Vagina (tissue), 2 donors: ENCODE measurements around the gene ARID2. TPM values are rescaled to one million over a fixed set of nuclear protein-coding genes. Genes with fewer than 3 reads are reported as not detected.

Source experiments
- DNase-seq, 2 donors: peaks; one replicate each; pipeline ENCODE4 v3.0.0-alpha.2; 2017; ENCODE audit errors: extremely low spot score in 2 of 2
- H3K27ac ChIP-seq: fragments of 200-600 bp; sonication (generic); one replicate; pipeline ENCODE4 v1.5.1; 2019
- H3K27me3 ChIP-seq: fragments of 200-600 bp; sonication (generic); one replicate; pipeline ENCODE4 v1.5.1; 2019
- H3K36me3 ChIP-seq, 2 donors: fragments of 200-600 bp; sonication (generic); one replicate each; pipeline ENCODE4 v1.5.1; 2017 to 2019
- H3K4me1 ChIP-seq: fragments of 200-600 bp; sonication (generic); one replicate; pipeline ENCODE4 v1.5.1; 2019
- H3K4me3 ChIP-seq, 2 donors: fragments of 200-600 bp; sonication (generic); 1 replicate in 1 of 2; 2 replicates in 1 of 2; pipeline ENCODE4 v1.5.1; 2016 to 2019
- H3K9me3 ChIP-seq: fragments of 200-600 bp; sonication (generic); one replicate; pipeline ENCODE4 v1.5.1; 2019
- POLR2A ChIP-seq, 2 donors: fragments of 450-650 bp; IDR thresholded peaks; one replicate each; pipeline ENCODE4 v1.6.1; 2017; ENCODE audit warnings: antibody characterized with exemption in 2 of 2, mild to moderate bottlenecking in 2 of 2, moderate library complexity in 2 of 2
- POLR2AphosphoS5 ChIP-seq, 2 donors: sonication (generic); formaldehyde crosslinking; IDR thresholded peaks; one replicate each; pipeline ENCODE4 v1.9.0; 2017; ENCODE audit warnings: antibody characterized with exemption in 2 of 2, mild to moderate bottlenecking in 2 of 2, low read depth in 1 of 2; ENCODE audit not compliant: insufficient read depth in 1 of 2
- intact Hi-C: fragments of 100-400 bp; cut with DNase I; formaldehyde crosslinking; loops from one replicate; pipeline ENCODE4 v1.15.1; 2023
- total RNA-seq: library from RNA; depleted of rRNA; stranded (reverse); fragments of >200 nt; gene quantifications from one replicate; pipeline ENCODE4 v1.2.3, GENCODE V29; 2016
- TF ChIP-seq, protein P1 (sequence below), 3 experiments: fragments of 450-650 bp in 2 of 3; fragments of 200-600 bp in 1 of 3; sonication (generic) in 1 of 3; IDR thresholded peaks; one replicate each; pipeline ENCODE4 v1.5.1; 2017 to 2019; ENCODE audit warnings: antibody characterized with exemption in 3 of 3, mild to moderate bottlenecking in 2 of 3, moderate library complexity in 2 of 3

ARID2 gene
- total RNA-seq, 1 donor from 2014 or later, result 39.0 TPM

DNA sequence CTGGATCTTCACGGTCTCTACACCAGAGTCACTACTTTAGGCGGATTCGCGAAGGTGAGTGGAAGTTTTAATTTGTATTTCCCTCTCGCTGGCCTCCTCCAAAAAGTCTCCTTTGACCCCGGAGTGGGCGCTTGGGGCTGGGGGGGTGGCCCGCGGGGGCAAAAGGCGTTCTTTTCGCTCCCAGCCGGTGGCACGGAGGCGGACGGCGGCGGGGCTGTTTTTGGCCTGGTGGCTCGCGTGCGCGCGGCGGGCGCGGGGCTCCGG is 510 bp downstream of the ARID2 start:
- no peak for TF ChIP-seq POLR2A (IDR thresholded peaks at IDR 0.05)
- no peaks in the 10 kb centered on the region for H3K9me3 ChIP-seq
- no peaks in the 10 kb centered on the region for H3K27me3 ChIP-seq
- DNase-seq, result no peak
- H3K27ac ChIP-seq, result peak overlapping the region; percentile 100
- intact Hi-C loops, result no loop called here
- H3K36me3 ChIP-seq, result no peaks in the 10 kb centered on the region
- H3K4me3 ChIP-seq, result peak overlapping the region; percentile 67 to 86
- H3K4me1 ChIP-seq, result peaks cover 41% of the 10 kb centered on the region

DNA sequence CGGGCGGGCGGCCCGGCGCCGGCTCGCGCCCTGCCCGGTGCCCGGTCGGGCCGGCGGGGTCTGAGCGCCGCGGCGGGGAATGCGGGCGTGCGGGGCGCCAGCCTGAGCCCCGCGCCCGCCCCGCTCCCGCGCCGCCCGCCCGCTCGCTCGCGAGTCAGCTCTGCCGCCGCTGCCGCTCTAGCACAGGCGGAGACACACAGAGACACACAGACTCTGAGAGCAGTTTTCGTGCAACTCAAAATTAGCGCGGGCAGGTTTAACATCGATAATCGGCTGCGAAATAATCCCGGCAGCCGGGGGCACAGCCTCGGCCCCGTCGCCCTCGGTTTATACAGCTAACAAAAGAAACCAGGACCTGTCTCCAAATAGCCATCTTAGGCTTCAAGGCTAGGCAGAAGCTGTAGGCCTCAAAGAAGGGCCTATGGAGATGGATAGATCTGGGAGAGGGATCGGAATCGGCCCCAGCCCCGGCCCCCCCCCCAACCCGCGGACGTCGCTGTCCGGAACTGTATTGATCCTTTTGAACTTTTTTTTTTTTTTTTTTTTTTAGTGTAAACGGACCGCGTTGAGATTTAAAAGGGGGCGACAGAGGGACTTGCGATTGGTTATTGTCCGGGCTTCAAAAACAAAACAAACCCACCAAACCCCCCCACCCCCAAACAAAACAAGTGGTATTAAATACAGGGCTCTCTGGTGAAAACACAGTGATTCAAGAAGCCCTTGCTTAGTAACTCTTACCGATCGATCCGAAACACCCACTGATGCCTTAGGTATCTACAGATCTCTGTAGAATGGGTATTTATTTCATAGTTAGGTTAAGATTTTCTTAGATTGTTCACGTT is 1.1 kb downstream of the ARID2 start:
- Histone ChIP-seq H3K4me1 (peaks cover 41% of the 10 kb centered on the region), H3K27ac (peak overlapping the region; percentile 100), H3K36me3 (no peaks in the 10 kb centered on the region), H3K27me3 (no peaks in the 10 kb centered on the region), H3K4me3 (peak overlapping the region; percentile 67 to 86), H3K9me3 (no peaks in the 10 kb centered on the region)
- intact Hi-C loops, result no loop called here
- no peak for DNase-seq
- TF ChIP-seq POLR2AphosphoS5 (IDR thresholded peaks at IDR 0.05; ENCODE audit: insufficient read depth in 1 of 2, low read depth in 1 of 2) (no peak), POLR2A (IDR thresholded peaks at IDR 0.05) (no peak)
- TF ChIP-seq, protein P1, sequence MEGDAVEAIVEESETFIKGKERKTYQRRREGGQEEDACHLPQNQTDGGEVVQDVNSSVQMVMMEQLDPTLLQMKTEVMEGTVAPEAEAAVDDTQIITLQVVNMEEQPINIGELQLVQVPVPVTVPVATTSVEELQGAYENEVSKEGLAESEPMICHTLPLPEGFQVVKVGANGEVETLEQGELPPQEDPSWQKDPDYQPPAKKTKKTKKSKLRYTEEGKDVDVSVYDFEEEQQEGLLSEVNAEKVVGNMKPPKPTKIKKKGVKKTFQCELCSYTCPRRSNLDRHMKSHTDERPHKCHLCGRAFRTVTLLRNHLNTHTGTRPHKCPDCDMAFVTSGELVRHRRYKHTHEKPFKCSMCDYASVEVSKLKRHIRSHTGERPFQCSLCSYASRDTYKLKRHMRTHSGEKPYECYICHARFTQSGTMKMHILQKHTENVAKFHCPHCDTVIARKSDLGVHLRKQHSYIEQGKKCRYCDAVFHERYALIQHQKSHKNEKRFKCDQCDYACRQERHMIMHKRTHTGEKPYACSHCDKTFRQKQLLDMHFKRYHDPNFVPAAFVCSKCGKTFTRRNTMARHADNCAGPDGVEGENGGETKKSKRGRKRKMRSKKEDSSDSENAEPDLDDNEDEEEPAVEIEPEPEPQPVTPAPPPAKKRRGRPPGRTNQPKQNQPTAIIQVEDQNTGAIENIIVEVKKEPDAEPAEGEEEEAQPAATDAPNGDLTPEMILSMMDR (IDR thresholded peaks at IDR 0.05), result no peak

DNA sequence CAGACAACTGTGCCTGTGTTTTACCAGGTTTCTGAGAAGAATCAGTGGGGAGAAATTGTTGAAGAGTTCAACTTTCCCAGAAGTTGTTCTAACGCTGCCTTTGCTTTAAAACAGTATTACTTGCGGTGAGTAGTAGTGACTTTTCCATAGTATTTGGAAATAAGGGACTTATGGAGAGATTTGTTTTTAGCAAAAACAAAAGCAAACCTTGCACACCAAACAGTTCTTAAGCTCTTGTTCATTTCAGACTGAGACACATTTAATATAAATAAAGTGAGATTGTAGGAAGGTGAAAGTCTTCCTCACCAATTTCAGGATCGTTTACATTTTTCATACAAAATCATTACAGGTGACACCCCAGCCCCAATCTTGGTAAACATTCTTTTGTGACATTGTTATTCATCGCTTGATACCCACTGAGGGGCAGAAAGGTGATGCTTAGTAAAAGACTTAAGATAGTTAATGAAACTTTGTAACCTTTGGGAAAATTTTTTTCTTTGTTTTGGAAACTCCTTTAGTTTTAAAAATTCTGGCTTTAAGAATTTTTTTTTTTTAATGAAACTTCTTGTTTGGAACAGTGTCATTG is 1.8 kb downstream of the ARID2 start:
- peaks cover 46% of the 10 kb centered on the region for H3K4me1 ChIP-seq
- intact Hi-C loops, result no loop called here

DNA sequence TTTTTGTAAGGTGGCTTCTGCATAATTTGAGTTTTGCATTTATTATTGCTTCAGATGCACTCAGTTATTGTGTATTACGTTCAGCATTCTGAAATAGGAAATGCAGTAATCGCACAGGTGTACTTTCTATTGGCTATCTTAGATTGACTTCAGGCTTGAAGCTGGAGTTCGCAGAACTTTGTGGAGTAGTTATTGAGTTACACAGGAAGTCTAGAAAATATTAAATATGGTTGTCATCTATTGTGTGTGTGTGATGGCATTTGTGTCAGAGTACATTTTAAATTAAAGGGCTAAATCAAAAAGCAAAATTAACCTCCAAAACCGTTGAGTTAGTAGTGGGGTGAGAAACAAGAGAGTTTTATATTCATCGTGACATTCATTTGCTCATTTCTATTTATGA is 2.7 kb downstream of the ARID2 start:
- no peak for DNase-seq
- intact Hi-C loops, result no loop called here
- Histone ChIP-seq H3K27ac (peak overlapping the region; percentile 100), H3K36me3 (peaks cover 0 to 4% of the 10 kb centered on the region in 2 donors), H3K4me1 (peaks cover 46% of the 10 kb centered on the region), H3K4me3 (no peak overlapping the region), H3K9me3 (no peaks in the 10 kb centered on the region), H3K27me3 (no peaks in the 10 kb centered on the region)
- TF ChIP-seq, protein P1 (IDR thresholded peaks at IDR 0.05), result no peak
- peak in 1 of 2 donors; percentile 22 for TF ChIP-seq POLR2AphosphoS5 (IDR thresholded peaks at IDR 0.05; ENCODE audit: insufficient read depth in 1 of 2, low read depth in 1 of 2)

More for the DNA sequence above, 1.8 kb downstream of the ARID2 start:
- H3K27ac ChIP-seq, result peak overlapping the region; percentile 100
- no peak for DNase-seq
- H3K27me3 ChIP-seq, result no peaks in the 10 kb centered on the region
- peak overlapping the region; percentile 67 to 86 for H3K4me3 ChIP-seq
- no peaks in the 10 kb centered on the region for H3K36me3 ChIP-seq
- H3K9me3 ChIP-seq, result no peaks in the 10 kb centered on the region
- TF ChIP-seq, protein P1 (IDR thresholded peaks at IDR 0.05), result no peak
- TF ChIP-seq POLR2AphosphoS5 (IDR thresholded peaks at IDR 0.05; ENCODE audit: insufficient read depth in 1 of 2, low read depth in 1 of 2) (no peak), POLR2A (IDR thresholded peaks at IDR 0.05) (no peak)

DNA sequence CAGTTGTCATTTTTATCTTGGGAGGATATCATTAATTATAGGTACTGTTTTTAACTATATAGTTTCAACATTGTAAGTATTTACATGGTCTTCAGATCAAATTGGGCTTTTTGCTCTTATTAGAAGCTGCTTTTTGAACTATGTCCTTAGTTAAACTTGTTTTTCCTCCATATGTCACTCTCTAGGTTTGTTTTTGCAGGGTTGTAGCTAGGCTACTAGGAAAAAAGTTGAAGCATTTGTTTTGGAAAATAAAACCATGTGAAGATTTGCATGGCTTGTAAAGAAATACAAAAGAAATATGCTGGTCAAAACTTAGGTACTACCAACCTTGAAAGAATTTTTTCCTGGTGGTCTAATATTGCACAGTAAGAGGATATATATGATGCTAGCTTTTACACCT is 3.4 kb downstream of the ARID2 start:
- TF ChIP-seq, protein P1 (IDR thresholded peaks at IDR 0.05), result no peak
- TF ChIP-seq POLR2AphosphoS5 (IDR thresholded peaks at IDR 0.05; ENCODE audit: insufficient read depth in 1 of 2, low read depth in 1 of 2), result no peak
- no peak for TF ChIP-seq POLR2A (IDR thresholded peaks at IDR 0.05)
- peaks cover 46% of the 10 kb centered on the region for H3K4me1 ChIP-seq
- H3K27ac ChIP-seq, result peak overlapping the region; percentile 100

More for the DNA sequence above, 3.4 kb downstream of the ARID2 start:
- Histone ChIP-seq H3K9me3 (no peaks in the 10 kb centered on the region), H3K27me3 (no peaks in the 10 kb centered on the region), H3K4me3 (no peak overlapping the region), H3K36me3 (peaks cover 0 to 5% of the 10 kb centered on the region in 2 donors)
- intact Hi-C loops, result no loop called here
- no peak for DNase-seq
